ENCODE data around the gene PIK3R1.

The PIK3R1 gene

GRCh38 chr5:68287631-68287975 lies 72.0 kb downstream of the PIK3R1 start:
- peaks cover 72% of the 10 kb centered on the region for H3K4me1 ChIP-seq (ENCODE audit: control insufficient read depth, insufficient read depth, low read length)
- H3K9ac ChIP-seq (ENCODE audit: low read length) = peak overlapping the region; percentile 86
- H3K27me3 ChIP-seq (replicated peaks; ENCODE audit: control insufficient read depth, insufficient read depth, low read length) = no peaks in the 10 kb centered on the region
- H3K36me3 ChIP-seq (ENCODE audit: control insufficient read depth, insufficient read depth, low read length, severe bottlenecking) = peaks cover 54% of the 10 kb centered on the region
- DNase-seq (ENCODE audit: low read depth) = no peak
- H3K9me3 ChIP-seq (ENCODE audit: control insufficient read depth, low read length) = no peaks in the 10 kb centered on the region
- H3K4me3 ChIP-seq (ENCODE audit: low read length) = peak overlapping the region; percentile 85

- Histone ChIP-seq H3K27me3 (replicated peaks; ENCODE audit: control insufficient read depth, insufficient read depth, low read length) (no peaks in the 10 kb centered on the region), H3K9ac (ENCODE audit: low read length) (peak overlapping the region; percentile 86), H3K4me3 (ENCODE audit: low read length) (peak overlapping the region; percentile 85), H3K9me3 (ENCODE audit: control insufficient read depth, low read length) (no peaks in the 10 kb centered on the region), H3K36me3 (ENCODE audit: control insufficient read depth, insufficient read depth, low read length, severe bottlenecking) (peaks cover 54% of the 10 kb centered on the region), H3K4me1 (ENCODE audit: control insufficient read depth, insufficient read depth, low read length) (peaks cover 76% of the 10 kb centered on the region)
- DNase-seq (ENCODE audit: low read depth) = peak; percentile 62
These were observed 72.6 kb downstream of the PIK3R1 start for GRCh38 chr5:68287976-68288706.

DNA sequence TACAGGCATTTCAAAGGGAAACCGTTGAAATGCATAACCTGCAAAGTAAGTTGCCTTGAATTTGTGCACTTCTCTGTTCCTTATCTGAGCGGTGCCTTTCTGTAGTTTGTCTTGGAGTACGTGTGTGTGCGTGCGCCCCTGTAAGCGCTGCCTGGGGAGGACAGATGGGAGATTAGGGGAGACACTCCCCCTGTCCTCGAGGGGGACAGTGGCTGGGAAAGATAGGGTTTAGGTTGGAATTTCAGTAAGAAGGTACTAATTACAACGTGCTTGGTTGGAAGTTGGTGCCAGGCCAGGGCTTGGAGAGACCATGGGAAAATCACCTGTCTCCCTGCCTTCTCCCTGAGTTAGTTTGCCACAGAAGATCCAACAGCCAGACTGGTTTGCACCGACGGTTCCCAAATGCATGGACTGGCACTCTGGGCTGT lies 73.2 kb downstream of the PIK3R1 start:
- Histone ChIP-seq H3K36me3 (ENCODE audit: control insufficient read depth, insufficient read depth, low read length, severe bottlenecking) (peaks cover 54% of the 10 kb centered on the region), H3K4me3 (ENCODE audit: low read length) (peak overlapping the region; percentile 85), H3K9me3 (ENCODE audit: control insufficient read depth, low read length) (no peaks in the 10 kb centered on the region), H3K4me1 (ENCODE audit: control insufficient read depth, insufficient read depth, low read length) (peaks cover 76% of the 10 kb centered on the region), H3K27me3 (replicated peaks; ENCODE audit: control insufficient read depth, insufficient read depth, low read length) (no peaks in the 10 kb centered on the region), H3K9ac (ENCODE audit: low read length) (peak overlapping the region; percentile 86)
- no peak for DNase-seq (ENCODE audit: low read depth)

DNA sequence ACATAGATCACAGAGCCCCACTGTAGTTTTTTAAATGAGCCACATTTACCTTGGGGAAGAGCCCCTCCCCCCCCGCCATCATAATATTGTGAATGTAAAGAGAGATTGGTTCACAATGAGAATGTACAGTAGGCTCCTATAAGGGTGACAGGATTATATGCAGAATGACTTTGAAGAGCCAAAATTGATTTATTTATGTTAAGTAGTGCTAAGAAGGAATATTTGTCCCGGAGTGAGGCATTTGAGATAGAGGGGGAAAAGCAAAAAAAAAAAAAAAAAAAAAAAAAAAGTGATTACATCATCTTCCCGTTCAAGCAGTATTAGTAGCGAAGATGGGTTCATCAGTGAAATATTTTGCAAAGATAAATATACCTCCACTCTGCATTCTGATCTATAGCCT lies 73.9 kb downstream of the PIK3R1 start:
- no peak for DNase-seq (ENCODE audit: low read depth)

DNA sequence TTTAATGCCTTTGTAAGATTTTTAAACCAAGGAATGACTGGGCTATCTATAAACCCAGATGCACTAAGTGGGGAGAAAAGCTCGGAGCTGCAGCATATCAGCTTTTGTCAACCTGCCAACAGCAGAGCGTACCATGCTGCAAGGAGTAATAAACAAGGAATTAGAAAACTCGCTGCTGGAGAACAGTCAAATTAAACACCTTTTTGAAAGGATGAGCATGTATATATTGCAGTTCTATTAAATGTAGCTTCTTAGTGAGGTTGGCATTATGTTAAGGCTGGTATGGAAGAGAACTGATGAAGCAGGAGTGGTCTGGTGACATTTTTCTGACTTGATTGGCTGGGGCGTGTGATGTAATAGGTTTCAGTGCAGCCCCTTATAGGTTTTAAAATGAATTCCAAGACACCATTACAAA lies 74.7 kb downstream of the PIK3R1 start:
- H3K4me1 ChIP-seq (ENCODE audit: control insufficient read depth, insufficient read depth, low read length) = peaks cover 74% of the 10 kb centered on the region
- peak overlapping the region; percentile 85 for H3K4me3 ChIP-seq (ENCODE audit: low read length)
- H3K27me3 ChIP-seq (replicated peaks; ENCODE audit: control insufficient read depth, insufficient read depth, low read length) = no peaks in the 10 kb centered on the region
- peak; percentile 60 for DNase-seq (ENCODE audit: low read depth)
- H3K36me3 ChIP-seq (ENCODE audit: control insufficient read depth, insufficient read depth, low read length, severe bottlenecking) = peaks cover 52% of the 10 kb centered on the region
- H3K9me3 ChIP-seq (ENCODE audit: control insufficient read depth, low read length) = no peaks in the 10 kb centered on the region
- peak overlapping the region; percentile 86 for H3K9ac ChIP-seq (ENCODE audit: low read length)

More for the DNA sequence above, 73.9 kb downstream of the PIK3R1 start:
- Histone ChIP-seq H3K9ac (ENCODE audit: low read length) (peak overlapping the region; percentile 86), H3K9me3 (ENCODE audit: control insufficient read depth, low read length) (no peaks in the 10 kb centered on the region), H3K4me3 (ENCODE audit: low read length) (peak overlapping the region; percentile 85), H3K36me3 (ENCODE audit: control insufficient read depth, insufficient read depth, low read length, severe bottlenecking) (peaks cover 54% of the 10 kb centered on the region), H3K4me1 (ENCODE audit: control insufficient read depth, insufficient read depth, low read length) (peaks cover 76% of the 10 kb centered on the region), H3K27me3 (replicated peaks; ENCODE audit: control insufficient read depth, insufficient read depth, low read length) (no peaks in the 10 kb centered on the region)

- Histone ChIP-seq H3K9ac (ENCODE audit: low read length) (peak overlapping the region; percentile 86), H3K4me1 (ENCODE audit: control insufficient read depth, insufficient read depth, low read length) (peaks cover 68% of the 10 kb centered on the region), H3K27me3 (replicated peaks; ENCODE audit: control insufficient read depth, insufficient read depth, low read length) (no peaks in the 10 kb centered on the region), H3K9me3 (ENCODE audit: control insufficient read depth, low read length) (no peaks in the 10 kb centered on the region), H3K36me3 (ENCODE audit: control insufficient read depth, insufficient read depth, low read length, severe bottlenecking) (peaks cover 53% of the 10 kb centered on the region), H3K4me3 (ENCODE audit: low read length) (peak overlapping the region; percentile 85)
- no peak for DNase-seq (ENCODE audit: low read depth)
These were observed 75.3 kb downstream of the PIK3R1 start for GRCh38 chr5:68290847-68291246.

DNA sequence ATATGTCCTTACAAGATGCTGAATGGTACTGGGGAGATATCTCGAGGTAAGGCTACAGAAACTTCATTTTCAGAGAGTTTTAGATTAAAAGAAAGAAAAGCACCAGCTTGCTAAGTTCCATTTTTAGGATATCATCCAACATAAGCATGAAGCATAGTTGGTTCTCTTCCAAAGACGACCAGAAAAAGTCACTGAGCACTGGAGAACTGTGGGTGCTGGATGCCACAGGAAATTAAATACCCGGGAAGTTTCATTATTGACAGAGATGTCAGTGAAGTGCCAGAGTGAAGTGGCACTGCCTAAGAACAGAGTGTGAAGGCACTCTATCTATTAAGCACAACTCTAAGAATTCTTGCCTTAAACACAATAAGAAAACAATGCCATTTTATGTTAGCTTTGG lies 76.8 kb downstream of the PIK3R1 start:
- peak; percentile 67 for DNase-seq (ENCODE audit: low read depth)
- Histone ChIP-seq H3K9me3 (ENCODE audit: control insufficient read depth, low read length) (no peaks in the 10 kb centered on the region), H3K9ac (ENCODE audit: low read length) (peak overlapping the region; percentile 86), H3K4me3 (ENCODE audit: low read length) (peak overlapping the region; percentile 85), H3K4me1 (ENCODE audit: control insufficient read depth, insufficient read depth, low read length) (peaks cover 53% of the 10 kb centered on the region), H3K36me3 (ENCODE audit: control insufficient read depth, insufficient read depth, low read length, severe bottlenecking) (peaks cover 61% of the 10 kb centered on the region), H3K27me3 (replicated peaks; ENCODE audit: control insufficient read depth, insufficient read depth, low read length) (no peaks in the 10 kb centered on the region)

DNA sequence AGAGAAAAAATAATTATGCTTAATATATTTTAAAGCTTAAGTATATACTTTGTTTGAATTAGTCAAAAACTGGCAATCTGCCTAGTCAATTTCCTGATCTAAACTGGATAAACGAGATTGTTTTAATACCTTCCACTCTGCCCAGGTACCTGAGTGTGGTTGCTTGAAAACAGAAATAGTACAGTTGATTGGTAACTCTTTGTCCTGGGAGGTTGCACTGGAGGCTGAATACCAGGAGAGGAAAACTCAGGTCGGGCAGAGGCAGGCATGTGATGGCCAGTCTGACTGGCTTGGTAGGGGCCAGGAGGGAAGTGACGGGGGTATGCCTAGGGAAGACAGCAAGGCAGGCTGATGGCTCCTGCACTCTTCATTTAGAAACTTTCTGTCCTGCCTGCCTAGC lies 80.2 kb downstream of the PIK3R1 start:
- Histone ChIP-seq H3K9me3 (ENCODE audit: control insufficient read depth, low read length) (no peaks in the 10 kb centered on the region), H3K27me3 (replicated peaks; ENCODE audit: control insufficient read depth, insufficient read depth, low read length) (no peaks in the 10 kb centered on the region), H3K36me3 (ENCODE audit: control insufficient read depth, insufficient read depth, low read length, severe bottlenecking) (peaks cover 88% of the 10 kb centered on the region), H3K4me1 (ENCODE audit: control insufficient read depth, insufficient read depth, low read length) (peaks cover 49% of the 10 kb centered on the region), H3K9ac (ENCODE audit: low read length) (no peak overlapping the region), H3K4me3 (ENCODE audit: low read length) (no peak overlapping the region)
- DNase-seq (ENCODE audit: low read depth) = no peak

DNA sequence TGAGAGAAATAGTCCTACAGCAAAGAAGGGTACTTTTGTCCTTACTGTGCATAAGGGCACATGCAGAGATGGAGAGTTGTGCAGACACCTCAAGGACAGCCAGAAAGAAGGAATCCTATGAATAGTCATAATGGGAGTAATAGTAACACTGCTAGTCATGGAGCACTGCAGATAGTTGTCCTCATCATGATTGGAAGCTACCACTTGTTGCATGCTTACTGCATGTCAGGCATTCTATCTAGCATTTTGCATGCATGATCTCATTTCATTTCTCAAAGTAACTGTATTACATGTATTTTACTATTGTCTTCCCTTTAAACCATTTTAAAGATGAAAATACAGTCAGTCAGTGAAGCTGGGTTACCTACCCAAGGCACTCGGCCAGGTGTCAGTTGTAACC lies 81.3 kb downstream of the PIK3R1 start:
- Histone ChIP-seq H3K36me3 (ENCODE audit: control insufficient read depth, insufficient read depth, low read length, severe bottlenecking) (peaks cover 91% of the 10 kb centered on the region), H3K4me3 (ENCODE audit: low read length) (no peak overlapping the region)

DNA sequence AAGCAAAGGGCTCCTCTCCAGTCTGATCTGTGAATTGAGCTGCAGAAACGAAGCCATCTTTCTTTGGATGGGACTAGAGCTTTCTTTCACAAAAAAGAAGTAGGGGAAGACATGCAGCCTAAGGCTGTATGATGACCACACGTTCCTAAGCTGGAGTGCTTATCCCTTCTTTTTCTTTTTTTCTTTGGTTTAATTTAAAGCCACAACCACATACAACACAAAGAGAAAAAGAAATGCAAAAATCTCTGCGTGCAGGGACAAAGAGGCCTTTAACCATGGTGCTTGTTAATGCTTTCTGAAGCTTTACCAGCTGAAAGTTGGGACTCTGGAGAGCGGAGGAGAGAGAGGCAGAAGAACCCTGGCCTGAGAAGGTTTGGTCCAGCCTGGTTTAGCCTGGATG lies 82.1 kb downstream of the PIK3R1 start:
- H3K9me3 ChIP-seq (ENCODE audit: control insufficient read depth, low read length) = no peaks in the 10 kb centered on the region
- H3K4me3 ChIP-seq (ENCODE audit: low read length) = no peak overlapping the region
- no peak overlapping the region for H3K9ac ChIP-seq (ENCODE audit: low read length)
- H3K4me1 ChIP-seq (ENCODE audit: control insufficient read depth, insufficient read depth, low read length) = peaks cover 30% of the 10 kb centered on the region
- H3K36me3 ChIP-seq (ENCODE audit: control insufficient read depth, insufficient read depth, low read length, severe bottlenecking) = peaks cover 90% of the 10 kb centered on the region
- no peaks in the 10 kb centered on the region for H3K27me3 ChIP-seq (replicated peaks; ENCODE audit: control insufficient read depth, insufficient read depth, low read length)
- DNase-seq (ENCODE audit: low read depth) = no peak

More for the DNA sequence above, 81.3 kb downstream of the PIK3R1 start:
- H3K9ac ChIP-seq (ENCODE audit: low read length) = no peak overlapping the region
- no peaks in the 10 kb centered on the region for H3K27me3 ChIP-seq (replicated peaks; ENCODE audit: control insufficient read depth, insufficient read depth, low read length)
- DNase-seq (ENCODE audit: low read depth) = no peak
- H3K9me3 ChIP-seq (ENCODE audit: control insufficient read depth, low read length) = no peaks in the 10 kb centered on the region
- peaks cover 38% of the 10 kb centered on the region for H3K4me1 ChIP-seq (ENCODE audit: control insufficient read depth, insufficient read depth, low read length)

DNA sequence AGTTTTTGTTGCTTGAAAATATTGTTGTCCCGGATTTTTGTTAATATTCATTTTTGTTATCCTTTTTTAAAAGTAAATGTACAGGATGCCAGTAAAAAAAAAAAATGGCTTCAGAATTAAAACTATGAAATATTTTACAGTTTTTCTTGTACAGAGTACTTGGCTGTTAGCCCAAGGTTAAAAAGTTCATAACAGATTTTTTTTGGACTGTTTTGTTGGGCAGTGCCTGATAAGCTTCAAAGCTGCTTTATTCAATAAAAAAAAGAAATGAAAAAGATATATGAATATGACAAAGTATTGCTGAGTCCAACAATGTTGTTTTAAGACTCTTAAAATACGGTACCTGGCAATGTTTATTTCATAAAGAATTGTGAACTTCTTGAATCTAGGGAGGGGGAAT lies 82.9 kb downstream of the PIK3R1 start:
- no peak for DNase-seq (ENCODE audit: low read depth)
- Histone ChIP-seq H3K4me3 (ENCODE audit: low read length) (no peak overlapping the region), H3K9me3 (ENCODE audit: control insufficient read depth, low read length) (no peaks in the 10 kb centered on the region), H3K9ac (ENCODE audit: low read length) (peak overlapping the region; percentile 6), H3K36me3 (ENCODE audit: control insufficient read depth, insufficient read depth, low read length, severe bottlenecking) (peaks cover 83% of the 10 kb centered on the region), H3K4me1 (ENCODE audit: control insufficient read depth, insufficient read depth, low read length) (peaks cover 30% of the 10 kb centered on the region), H3K27me3 (replicated peaks; ENCODE audit: control insufficient read depth, insufficient read depth, low read length) (no peaks in the 10 kb centered on the region)

- Histone ChIP-seq H3K9ac (ENCODE audit: low read length) (peak overlapping the region; percentile 7), H3K27me3 (replicated peaks; ENCODE audit: control insufficient read depth, insufficient read depth, low read length) (no peaks in the 10 kb centered on the region), H3K4me1 (ENCODE audit: control insufficient read depth, insufficient read depth, low read length) (peaks cover 36% of the 10 kb centered on the region), H3K36me3 (ENCODE audit: control insufficient read depth, insufficient read depth, low read length, severe bottlenecking) (peaks cover 77% of the 10 kb centered on the region), H3K4me3 (ENCODE audit: low read length) (no peak overlapping the region), H3K9me3 (ENCODE audit: control insufficient read depth, low read length) (no peaks in the 10 kb centered on the region)
- DNase-seq (ENCODE audit: low read depth) = no peak
These were observed 83.5 kb downstream of the PIK3R1 start for GRCh38 chr5:68299105-68299504.

Data from adipocyte (in vitro differentiated cells).